Activated CD8-positive, alpha-beta memory T cell treated with anti-CD3 and anti-CD28 coated beads for 36 hours (primary cell): ENCODE measurements around the gene GAB2. TPM values are rescaled to one million over a fixed set of nuclear protein-coding genes. Genes with fewer than 3 reads are reported as not detected.

Experiments
- CTCF ChIA-PET: fragments of 350-600 bp; sonication (Branson Sonifier 250); formaldehyde crosslinking; loops from one replicate; lab custom pipeline; 2021; ENCODE audit warnings: antibody characterized with exemption; lab: Charles Lee
- POLR2A ChIA-PET: fragments of 350-600 bp; sonication (Branson Sonifier 250); formaldehyde crosslinking; loops from one replicate; lab custom pipeline; 2021; ENCODE audit warnings: antibody characterized with exemption; lab: Charles Lee
- total RNA-seq, 2 experiments: library from RNA; stranded (reverse); gene quantifications; one replicate each; pipeline ENCODE4 v1.2.3, GENCODE V29; 2021

Gene GAB2
- total RNA-seq, 2 experiments from 2014 or later = 2.6 to 2.9 TPM

DNA sequence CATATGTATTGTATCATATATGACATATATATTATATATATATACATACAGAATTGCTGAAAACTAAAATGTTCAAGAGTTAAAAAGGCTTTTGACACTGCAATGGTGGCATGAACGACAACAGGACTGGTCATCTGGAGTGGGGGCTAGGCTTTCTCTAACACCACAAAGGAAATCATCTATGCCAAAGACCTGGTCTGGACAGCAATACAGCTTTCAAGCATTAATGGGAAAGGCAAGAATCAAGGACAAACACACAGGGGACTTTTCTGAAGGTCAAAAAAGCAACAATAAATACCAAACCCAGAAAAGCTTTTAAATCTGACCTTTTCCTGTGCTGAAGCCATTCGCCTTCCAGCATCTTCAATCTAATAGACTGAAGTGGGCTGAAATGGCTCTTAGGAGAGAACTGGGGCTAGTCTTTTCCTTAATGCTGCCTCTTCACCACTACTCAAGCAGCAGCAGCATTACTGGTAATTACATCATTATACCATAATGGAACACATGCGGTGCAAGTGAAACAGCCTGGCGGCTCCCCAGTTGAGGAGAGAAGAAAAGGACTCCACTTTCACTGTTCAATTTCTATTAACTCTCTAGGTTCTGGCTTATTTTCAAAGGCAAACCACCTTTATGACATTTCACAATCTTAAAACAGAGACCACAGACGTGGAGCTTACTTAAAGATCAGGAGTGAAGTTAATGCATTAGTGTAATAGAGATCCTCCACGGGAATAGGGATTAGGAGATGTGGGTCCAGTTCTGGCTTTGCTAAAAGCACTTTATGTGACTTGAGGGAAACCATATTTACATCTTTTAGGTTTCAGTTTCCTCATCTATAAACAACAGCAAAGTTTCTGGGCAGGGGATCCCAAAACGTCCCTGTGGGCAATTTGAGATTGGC is 63.0 kb downstream of the GAB2 start:
- ChIA-PET CTCF (interaction anchor here (1.0 kb wide), 1 partner anchor 9 kb away, joined by 3 read pairs; no protein-coding TSS in a partner anchor), POLR2A (no interaction called here)

DNA sequence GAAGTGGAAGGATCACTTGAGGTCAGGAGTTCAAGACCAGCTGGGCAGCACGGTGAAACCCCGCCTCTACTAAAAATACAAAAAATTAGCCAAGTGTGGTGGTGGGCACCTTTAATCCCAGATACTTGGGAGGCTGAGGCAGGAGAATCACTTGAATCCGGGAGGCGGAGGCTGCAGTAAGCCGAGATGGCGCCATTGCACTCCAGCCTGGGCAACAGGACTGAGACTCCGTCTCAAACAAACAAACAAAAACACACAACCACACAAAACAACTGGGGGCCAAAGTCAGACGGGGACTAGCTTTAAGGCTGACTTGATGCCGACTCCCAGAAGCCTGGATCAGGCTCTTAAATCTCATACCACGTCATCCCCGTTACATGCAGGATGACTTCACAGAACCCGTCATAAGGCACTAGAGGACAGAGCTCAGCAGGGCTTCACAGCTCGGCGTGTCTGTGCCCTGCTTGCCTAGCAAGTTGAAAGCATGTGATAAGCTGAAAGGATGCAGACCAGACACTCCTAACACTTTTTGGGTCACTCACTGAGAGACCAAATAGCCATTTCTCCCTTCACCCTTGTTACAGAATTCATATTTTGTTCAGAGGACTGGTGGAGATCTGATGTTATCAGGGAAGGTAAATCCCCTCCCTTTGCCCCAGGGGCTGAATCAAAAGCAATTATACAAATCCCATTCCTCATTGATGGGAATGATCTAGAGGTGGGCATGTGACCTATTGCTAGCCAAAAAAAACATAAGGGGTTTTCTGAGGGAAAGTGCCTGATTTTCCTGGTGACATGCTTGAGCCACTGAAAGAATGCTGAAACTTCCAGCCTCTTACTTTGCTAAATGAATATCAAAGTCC is 65.4 kb downstream of the GAB2 start:
- ChIA-PET POLR2A (no interaction called here), CTCF (no interaction called here)

DNA sequence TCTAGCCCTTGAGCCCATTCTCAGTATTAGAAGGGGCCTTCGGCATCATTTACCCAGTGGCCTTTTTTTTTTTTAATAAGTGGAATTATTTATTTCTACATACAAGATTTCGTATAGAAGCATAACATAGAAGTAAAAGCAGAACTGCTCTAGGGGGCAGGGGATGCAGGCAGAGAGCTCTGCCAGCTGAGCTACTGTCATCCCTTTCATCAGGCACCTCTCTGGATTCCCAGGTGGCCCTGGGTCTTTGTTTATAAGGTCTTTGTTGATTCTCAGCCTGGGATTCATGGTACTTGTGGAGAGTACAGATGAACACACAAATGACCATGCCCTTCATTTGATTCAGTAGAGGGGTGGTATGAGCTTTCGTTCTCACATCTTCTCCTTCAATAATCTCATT is 66.4 kb downstream of the GAB2 start:
- ChIA-PET POLR2A (no interaction called here), CTCF (no interaction called here)

DNA sequence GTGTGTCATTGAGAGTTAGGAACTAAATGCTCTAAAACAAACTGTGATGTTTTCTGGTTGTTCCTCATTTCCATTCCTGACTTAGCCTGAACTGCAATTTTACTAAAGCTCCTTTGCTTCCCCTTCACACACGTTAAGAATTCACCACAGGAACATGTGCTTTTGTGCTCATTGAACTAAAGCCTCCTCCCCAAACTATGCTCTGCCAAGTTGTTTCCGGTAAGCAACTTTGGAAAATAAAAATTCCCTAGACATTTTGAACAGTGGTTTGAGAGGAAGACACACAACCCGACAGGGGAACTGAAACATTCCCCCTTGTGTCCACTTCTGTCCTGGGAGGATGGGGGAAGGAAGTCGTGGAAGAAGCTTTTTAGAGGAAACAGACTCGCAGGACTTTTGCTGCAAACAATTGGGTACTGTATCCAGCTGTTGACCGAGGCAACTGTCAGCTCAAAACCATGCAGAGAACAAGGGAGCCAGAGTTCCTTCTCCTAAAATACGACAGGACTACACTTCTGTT is 66.9 kb downstream of the GAB2 start:
- CTCF ChIA-PET = no interaction called here

DNA sequence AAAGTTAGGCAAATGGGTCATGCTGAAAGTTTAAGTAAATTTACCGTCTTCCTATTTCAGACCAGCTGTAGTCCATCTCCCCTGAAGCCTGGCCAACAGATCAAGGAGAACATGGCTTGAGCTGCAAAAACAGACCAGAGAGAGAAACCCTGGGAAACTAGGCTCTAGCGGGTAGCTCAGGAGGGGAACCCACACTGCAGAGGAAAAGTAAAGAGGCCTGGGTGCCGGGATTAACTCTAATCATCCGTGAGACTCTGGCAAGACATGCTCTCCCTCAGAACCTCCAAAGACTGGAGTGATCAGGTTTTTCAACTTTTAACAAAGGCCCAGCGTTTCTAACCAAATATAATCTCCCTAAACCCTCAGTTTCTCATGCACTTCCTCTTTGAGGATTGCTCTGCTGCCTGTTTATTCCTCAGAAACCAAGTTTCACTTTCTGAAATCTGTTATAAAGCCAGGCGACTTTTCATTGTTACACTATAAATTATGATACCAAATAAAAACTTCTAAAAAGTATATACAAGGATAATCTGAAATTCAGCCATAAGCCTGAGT is 67.5 kb downstream of the GAB2 start:
- POLR2A ChIA-PET = no interaction called here
- CTCF ChIA-PET = no interaction called here

More for the DNA sequence above, 66.9 kb downstream of the GAB2 start:
- POLR2A ChIA-PET = no interaction called here

DNA sequence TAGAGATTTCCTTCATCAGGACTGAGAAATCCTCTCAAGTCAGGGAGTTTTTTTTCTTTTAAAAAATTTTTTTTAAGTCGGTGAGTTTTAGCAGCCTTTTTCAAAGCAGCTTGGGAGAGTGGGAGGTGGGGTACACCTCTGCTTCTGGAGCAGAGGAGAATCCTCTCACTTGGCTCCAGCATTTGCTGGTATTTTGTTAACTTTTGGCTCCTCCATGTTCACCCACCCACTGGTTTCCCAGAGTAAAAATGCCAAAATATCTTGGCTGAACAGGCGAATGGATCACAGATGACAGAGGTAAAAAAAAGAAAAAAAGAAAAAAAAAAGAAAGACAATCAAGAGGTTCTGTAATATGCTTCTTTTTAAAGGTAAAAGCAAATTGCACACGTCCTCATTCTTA is 68.0 kb downstream of the GAB2 start:
- ChIA-PET CTCF (no interaction called here), POLR2A (no interaction called here)

DNA sequence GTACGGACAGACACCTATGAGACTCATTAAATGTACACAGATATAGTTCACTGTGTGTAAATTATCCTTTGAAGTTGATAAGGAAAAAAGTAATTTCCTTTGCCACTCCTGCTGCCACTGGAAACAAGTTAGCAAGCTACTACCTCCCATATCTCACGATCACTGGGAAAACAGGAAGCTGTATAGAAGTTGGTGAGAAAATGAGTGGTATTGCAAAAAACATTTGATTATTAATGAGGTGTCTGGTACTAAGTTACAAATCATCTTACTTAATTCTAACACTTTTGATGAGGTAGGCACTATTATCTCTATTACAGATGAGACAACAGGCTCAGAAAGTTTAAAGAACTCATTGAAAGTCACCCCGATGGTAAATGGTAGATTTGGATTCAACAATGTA is 68.5 kb downstream of the GAB2 start:
- CTCF ChIA-PET = no interaction called here

DNA sequence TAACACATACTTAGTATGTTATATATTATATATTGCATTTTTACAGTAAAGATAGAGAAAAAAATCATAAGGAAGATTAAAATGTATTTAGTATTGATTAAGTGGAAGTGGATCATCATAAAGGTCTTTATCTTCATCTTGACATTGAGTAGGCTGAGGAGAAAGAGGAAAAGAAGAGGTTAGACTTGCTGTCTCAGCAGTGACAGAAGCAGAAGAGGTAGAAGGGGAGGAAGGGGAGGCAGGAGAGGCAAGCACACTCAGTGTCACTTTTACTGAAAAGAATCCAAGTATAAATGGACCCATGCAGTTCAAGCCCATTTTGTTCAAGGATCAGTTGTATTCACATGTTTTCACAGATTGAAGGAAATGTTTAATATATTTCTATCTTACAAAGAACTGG is 69.7 kb downstream of the GAB2 start:
- CTCF ChIA-PET = no interaction called here
- POLR2A ChIA-PET = no interaction called here

More for the DNA sequence above, 68.5 kb downstream of the GAB2 start:
- POLR2A ChIA-PET = no interaction called here

DNA sequence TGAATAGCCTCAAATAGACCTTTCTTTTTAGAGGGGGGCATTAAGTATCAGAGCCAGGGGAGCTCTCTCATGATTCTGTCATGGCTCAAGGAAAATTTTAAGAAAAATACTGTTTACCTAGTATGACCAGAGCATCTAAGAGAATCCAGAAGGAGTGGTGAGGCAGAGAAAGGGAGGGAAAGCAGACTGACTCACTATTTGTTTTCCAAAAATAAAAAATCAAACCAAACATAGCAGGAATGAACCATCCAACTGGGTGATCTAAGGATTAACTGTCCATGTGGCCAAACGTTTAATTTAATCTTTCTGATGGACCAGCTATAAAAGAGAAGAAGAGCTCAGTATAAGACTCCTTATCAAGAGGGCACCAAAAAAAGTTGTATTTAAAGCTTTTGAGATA is 70.8 kb downstream of the GAB2 start:
- CTCF ChIA-PET = no interaction called here
- POLR2A ChIA-PET = no interaction called here

DNA sequence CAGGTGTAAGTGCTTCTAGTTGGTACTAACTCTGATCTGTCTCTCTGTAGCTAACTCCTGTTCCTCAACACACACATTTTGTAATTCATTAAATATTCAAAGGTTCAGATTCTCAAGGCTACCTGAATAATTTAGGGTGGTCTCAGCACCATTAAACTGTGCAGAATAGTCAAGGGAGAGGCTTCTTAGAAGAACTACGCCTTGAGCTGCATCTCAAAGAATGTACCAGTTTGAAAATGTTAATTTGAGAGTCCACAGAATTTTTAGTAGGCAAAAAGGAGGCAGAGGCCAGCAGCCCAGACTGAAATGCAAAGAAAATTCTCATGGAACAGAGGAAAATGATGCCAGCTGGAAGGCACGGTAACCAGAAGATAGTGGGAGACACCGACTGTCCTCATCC is 72.2 kb downstream of the GAB2 start:
- ChIA-PET POLR2A (no interaction called here), CTCF (interaction anchor here (0.8 kb wide), 1 partner anchor 10 kb away, joined by 3 read pairs; no protein-coding TSS in a partner anchor)

DNA sequence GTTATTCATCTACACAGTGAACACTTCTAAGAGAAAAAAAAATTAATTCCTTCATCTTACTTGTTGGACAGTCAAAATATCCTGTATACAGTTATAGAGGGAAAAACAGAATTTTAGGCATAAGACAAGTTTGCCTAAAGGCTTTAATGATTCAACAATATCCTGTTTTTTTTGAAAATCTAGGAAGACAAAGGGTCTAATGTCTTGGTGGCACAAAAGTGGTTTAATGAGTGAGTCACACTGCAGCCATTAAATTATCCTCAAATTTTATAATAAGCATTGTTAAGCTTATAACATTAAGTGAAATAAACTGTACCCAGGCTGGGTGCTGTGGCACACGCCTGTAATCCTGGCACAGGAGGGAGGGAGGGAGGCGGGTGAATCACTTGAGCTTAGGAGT is 72.9 kb downstream of the GAB2 start:
- ChIA-PET CTCF (no interaction called here), POLR2A (no interaction called here)

DNA sequence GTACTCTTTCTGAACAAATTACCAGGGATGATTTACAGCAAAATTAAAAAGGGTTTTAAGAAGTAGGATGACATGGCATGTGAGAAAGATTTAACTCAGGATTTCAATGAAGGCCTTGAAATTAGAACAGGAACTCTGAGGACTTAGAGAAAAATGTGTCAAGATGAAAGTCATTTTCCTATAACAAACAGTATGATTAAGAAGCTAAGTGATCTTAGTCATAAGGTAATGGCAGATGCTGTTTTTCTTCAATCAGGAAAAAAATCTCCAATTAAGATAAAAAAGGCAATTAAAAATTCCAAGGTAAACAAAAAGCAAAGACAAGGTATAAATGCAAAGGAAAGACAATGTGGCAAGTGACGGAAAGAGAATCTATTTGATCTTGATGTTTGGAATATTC is 73.5 kb downstream of the GAB2 start:
- POLR2A ChIA-PET = interaction anchor here (0.5 kb wide), 1 partner anchor 265 kb away, joined by 3 read pairs; no protein-coding TSS in a partner anchor
- CTCF ChIA-PET = no interaction called here

DNA sequence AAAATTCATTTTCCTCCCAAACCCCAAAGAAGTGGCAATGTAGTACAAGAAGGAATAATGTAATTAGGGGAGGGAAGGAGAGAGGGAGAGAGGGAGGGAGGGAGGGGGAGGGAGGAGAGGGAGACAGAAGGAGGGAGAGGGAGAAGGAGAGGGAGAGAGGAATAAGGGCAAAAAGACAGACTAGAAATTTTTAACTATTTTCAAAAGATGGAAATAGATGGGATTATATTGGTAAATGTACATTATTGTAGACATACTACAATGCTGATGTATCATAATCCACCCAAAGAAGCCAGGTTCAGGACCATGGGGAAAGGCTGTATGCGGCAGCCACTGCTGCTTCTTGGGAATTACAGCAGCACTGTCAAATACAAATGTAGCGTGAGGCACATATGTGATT is 74.3 kb downstream of the GAB2 start:
- CTCF ChIA-PET = no interaction called here

DNA sequence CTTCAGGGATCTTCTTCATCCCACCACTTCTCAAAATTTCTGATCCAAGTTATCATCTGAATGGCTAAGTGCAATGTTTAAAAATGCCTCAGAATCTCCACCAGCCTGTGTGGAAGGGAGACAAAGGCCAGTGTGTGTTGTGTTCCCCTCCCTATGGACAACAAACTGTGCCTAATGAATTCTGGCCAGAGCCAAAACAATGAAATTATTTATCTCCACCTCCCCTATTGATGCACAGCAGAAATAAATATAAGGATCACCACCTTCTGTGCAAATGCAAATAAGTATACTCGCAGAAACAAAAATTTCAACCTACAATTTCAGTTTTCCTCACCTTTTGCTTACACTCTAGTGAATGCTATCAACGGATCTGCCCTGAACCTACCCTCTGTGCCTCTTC is 75.8 kb downstream of the GAB2 start:
- ChIA-PET POLR2A (no interaction called here), CTCF (no interaction called here)

More for the DNA sequence above, 74.3 kb downstream of the GAB2 start:
- POLR2A ChIA-PET = no interaction called here

DNA sequence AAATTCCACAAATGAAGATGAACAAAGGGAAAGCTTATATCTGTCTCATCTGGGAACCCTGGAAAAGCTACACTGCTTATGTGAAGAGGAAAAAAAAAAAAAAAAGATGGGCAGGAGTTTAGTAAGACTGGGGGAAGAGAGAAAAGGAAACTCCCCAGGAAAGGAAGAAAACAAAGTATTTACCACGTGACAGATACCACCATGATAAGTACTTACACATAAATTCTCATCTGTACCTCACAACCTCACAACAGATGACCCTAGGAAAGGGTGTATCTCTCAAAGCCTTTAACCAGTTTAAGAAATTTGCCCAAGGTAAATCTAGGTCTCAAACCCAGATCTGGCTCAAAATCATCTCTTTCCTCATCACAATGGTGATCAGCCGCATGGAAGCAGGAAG is 77.1 kb downstream of the GAB2 start:
- ChIA-PET CTCF (no interaction called here), POLR2A (interaction anchor here (0.6 kb wide), 1 partner anchor 103 kb away, joined by 3 read pairs; no protein-coding TSS in a partner anchor)

DNA sequence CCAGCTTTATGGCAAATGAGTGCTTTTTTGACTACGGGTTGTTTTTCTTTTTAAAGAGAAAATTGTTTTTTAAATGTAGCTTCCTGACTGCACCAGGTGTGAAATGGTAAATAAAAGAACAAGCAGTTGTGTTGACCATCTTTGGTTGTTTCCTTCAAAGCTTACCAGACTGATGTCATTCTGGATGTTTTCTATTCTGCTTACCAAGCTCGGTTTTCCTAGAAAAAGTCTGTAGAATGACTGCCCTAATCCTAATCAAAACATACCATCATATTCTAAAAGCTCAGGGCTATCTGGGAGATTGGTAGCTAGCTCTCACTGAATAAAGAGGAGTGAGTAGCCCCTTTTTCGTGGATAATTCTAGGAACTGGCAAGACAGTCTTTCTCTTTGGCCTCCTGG is 77.7 kb downstream of the GAB2 start:
- CTCF ChIA-PET = no interaction called here

DNA sequence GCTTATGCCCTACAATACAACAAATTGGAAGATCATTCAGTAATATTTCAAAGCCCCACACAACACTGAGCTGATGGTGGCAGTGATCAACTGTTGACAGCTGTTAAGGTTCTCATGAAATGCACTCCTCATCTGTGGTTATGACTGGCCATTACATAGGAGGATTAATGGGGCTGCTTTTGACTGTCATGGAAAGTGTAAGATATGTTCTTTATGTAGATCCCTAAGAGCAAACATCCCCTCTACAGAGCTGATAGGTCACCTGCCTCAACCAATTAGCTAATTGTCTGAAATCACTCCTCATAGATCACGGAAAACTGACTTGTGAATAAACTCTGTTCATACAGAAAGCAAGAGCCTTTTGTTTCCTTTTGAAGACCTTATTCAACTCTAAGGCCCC is 78.1 kb downstream of the GAB2 start:
- ChIA-PET POLR2A (no interaction called here), CTCF (no interaction called here)

More for the DNA sequence above, 77.7 kb downstream of the GAB2 start:
- POLR2A ChIA-PET = no interaction called here

DNA sequence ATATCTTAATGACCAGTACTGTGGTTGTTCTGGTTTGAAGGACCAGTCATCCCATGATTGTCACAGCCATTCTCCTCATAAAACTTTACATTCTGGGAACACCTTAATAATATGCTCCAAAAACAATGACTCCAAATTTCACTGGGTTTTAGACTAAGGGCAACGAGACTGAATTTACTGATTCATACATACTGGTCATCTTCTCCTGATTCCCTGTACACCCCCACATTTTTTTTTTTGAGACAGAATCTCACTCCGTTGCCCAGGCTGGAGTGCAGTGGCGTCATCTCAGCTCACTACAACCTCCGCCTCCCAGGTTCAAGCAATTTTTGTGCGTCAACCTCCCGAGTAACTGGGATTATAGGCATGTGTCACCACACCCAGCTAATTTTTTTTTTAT is 78.9 kb downstream of the GAB2 start:
- POLR2A ChIA-PET = no interaction called here
- CTCF ChIA-PET = no interaction called here

DNA sequence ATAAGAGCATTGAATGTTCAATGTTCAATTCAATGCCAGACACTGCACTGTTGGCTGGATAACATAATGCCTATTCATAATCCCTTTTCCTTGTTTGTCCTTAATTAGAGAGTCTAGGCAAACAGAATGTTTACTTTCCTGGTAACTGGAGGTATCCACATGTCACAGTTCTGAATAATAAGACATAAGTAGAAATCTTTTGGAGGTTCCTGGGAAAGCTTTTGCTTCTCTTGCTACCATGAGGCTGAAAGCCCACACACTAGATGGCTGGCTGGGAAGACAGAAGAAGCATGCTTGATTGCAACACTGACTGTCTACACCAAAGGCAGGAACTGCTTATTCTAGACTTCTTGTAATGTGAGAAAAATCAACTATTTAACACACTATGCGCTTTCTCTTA is 79.5 kb downstream of the GAB2 start:
- ChIA-PET CTCF (no interaction called here), POLR2A (no interaction called here)

DNA sequence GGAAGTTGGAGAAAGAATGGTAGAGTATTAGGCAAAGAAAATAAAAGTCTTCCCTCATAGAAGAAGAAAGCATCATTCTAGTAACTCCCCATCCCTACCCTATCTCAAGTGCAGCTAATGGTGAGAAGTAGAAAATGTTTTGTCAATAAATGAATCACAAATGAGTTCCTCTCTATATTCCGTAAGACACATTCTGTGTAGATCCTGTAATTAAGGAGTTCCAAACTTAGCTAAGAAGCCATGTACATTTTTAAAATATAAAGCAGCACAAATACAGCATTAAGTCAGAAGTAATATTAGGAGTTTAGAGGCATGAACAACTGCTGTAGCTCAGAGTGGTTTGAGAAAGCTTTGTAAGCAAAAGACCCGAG is 80.1 kb downstream of the GAB2 start:
- CTCF ChIA-PET = no interaction called here
- POLR2A ChIA-PET = no interaction called here
